Stomach (tissue), 9 donors: ENCODE results near the gene PAPLN. TPM values are rescaled to one million over a fixed set of nuclear protein-coding genes. Genes with fewer than 3 reads are reported as not detected.

Source experiments
- DNase-seq, 2 donors: peaks; one replicate each; pipeline versions ENCODE4 v3.0.0 to v3.0.0-alpha.2; 2013 to 2019
- H3K27ac ChIP-seq, 5 donors: fragments of 200-600 bp in 4 of 5; sonication (generic) in 4 of 5; one replicate each; pipeline ENCODE4 v1.5.1; 2013 to 2019; ENCODE audit warnings: mild to moderate bottlenecking in 1 of 5, moderate library complexity in 1 of 5
- H3K27me3 ChIP-seq, 3 donors: fragments of 200-600 bp; sonication (generic); one replicate each; pipeline ENCODE4 v1.5.1; 2017 to 2019; ENCODE audit warnings: mixed run types in 1 of 3
- H3K36me3 ChIP-seq, 4 donors: fragments of 200-600 bp; sonication (generic); 1 replicate in 3 of 4; 2 replicates in 1 of 4; pipeline ENCODE4 v1.5.1; 2016 to 2019
- H3K4me1 ChIP-seq, 4 donors: fragments of 200-600 bp; sonication (generic); one replicate each; pipeline ENCODE4 v1.5.1; 2016 to 2019
- H3K4me3 ChIP-seq, 4 donors: fragments of 200-600 bp; sonication (generic) in 3 of 4; one replicate each; pipeline ENCODE4 v1.5.1; 2016 to 2019; ENCODE audit warnings: mild to moderate bottlenecking in 1 of 4
- H3K9me3 ChIP-seq, 4 donors: fragments of 200-600 bp; sonication (generic); one replicate each; pipeline ENCODE4 v1.5.1; 2016 to 2019
- CTCF ChIP-seq, 7 experiments: fragments of 450-650 bp in 4 of 7; fragments of 200-600 bp in 3 of 7; sonication (generic) in 3 of 7; IDR thresholded peaks; one replicate each; pipeline ENCODE4 v1.5.1; 2016 to 2019; ENCODE audit warnings: antibody characterized with exemption in 7 of 7, control low read depth in 2 of 7, mild to moderate bottlenecking in 1 of 7
- EP300 ChIP-seq: sonication (generic); formaldehyde crosslinking; IDR thresholded peaks from one replicate; pipeline ENCODE4 v1.6.1; 2017; ENCODE audit warnings: antibody characterized with exemption
- POLR2A ChIP-seq, 4 donors: fragments of 450-650 bp; IDR thresholded peaks; one replicate each; pipeline ENCODE4 v1.6.1; 2016; ENCODE audit warnings: antibody characterized with exemption in 4 of 4, control low read depth in 2 of 4, mild to moderate bottlenecking in 1 of 4, moderate library complexity in 1 of 4
- POLR2AphosphoS5 ChIP-seq, 3 donors: sonication (generic); formaldehyde crosslinking; IDR thresholded peaks; one replicate each; pipeline ENCODE4 v1.6.1; 2016; ENCODE audit warnings: antibody characterized with exemption in 3 of 3
- WGBS, 5 donors: extraction: QIAGEN DNeasy Blood & Tissue Kit in 3 of 5; methylation state at CpG; one replicate each; pipeline versions ENCODE4 v1.1.5 to v1.1.7; 2013 to 2018; 5-methylcytosine and 5-hydroxymethylcytosine counted together
- intact Hi-C: fragments of 100-400 bp; cut with DNase I; formaldehyde crosslinking; loops from one replicate; pipeline ENCODE4 v1.15.1; 2023; ENCODE audit warnings: low total_unique reads
- polyA plus RNA-seq, 3 donors: library from polyadenylated mRNA; stranded (reverse); fragments of 200-250 nt; gene quantifications; one replicate each; pipeline ENCODE4 v1.2.3, GENCODE V29; 2013
- total RNA-seq, 5 donors: library from RNA; depleted of rRNA; stranded (reverse); fragments of >200 nt; gene quantifications; one replicate each; pipeline versions ENCODE4 v1.1.0 to v1.2.3, GENCODE V29; 2014 to 2016
- donor health status: healthy with polysubstance abuse.
- donor health status: Bipolar disorder and iron deficiency.
- donor health status: healthy.

The PAPLN gene
- total and polyA plus RNA-seq, 8 donors: 1.1 to 53.1 (median 8.0) TPM

- no peak for TF ChIP-seq CTCF (IDR thresholded peaks at IDR 0.05)
- TF ChIP-seq POLR2A (IDR thresholded peaks at IDR 0.05): no peak
- no peak for TF ChIP-seq EP300
- TF ChIP-seq POLR2AphosphoS5 (IDR thresholded peaks at IDR 0.05): no peak
- Histone ChIP-seq H3K36me3 (peaks cover 0 to 7% (median 3%) of the 10 kb centered on the region in 4 donors), H3K27ac (peak overlapping the region in 4 of 5 donors; percentile 19 to 71 (median 44)), H3K9me3 (no peaks in the 10 kb centered on the region), H3K4me3 (peak overlapping the region in 2 of 4 donors; percentile 5 to 22), H3K27me3 (peaks cover 0 to 50% (median 28%) of the 10 kb centered on the region in 3 donors), H3K4me1 (peaks cover 38 to 80% (median 62%) of the 10 kb centered on the region in 4 donors)
- intact Hi-C loops: no loop called here
- 60 to 74% (median 71%) methylated on average over 6 of the region's 6 CpGs for WGBS, 5 donors
- no peak for DNase-seq
Measured at GRCh38 chr14:73242357-73242901, 5.1 kb downstream of the PAPLN start.

GRCh38 chr14:73243341-73243740, 6.0 kb downstream of the PAPLN start:
- intact Hi-C loops: no loop called here
- WGBS, 5 donors: 72 to 86% (median 81%) methylated on average over 3 of the region's 3 CpGs
- DNase-seq: no peak

DNA sequence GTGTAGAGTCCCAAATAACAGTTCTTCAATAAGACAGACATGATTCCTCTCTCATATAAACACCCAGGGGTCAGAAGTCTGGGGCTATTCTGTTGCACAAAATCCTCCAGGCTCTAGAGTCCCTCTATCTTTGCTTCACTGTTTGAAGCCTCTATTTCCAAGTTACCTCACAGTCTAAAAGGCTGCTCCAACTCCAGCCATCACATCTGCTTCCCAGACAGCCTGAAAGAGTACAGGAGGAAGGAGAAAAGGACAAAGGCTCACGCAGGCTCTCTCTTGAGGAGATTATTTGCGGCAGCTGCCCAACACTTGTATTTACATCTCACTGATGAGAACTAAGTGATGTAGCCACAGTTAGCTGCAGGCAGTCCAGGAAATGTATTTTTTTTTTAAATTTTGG, 6.4 kb downstream of the PAPLN start:
- 93 to 100% (median 97%) methylated on average over 2 of the region's 2 CpGs for WGBS, 5 donors
- TF ChIP-seq CTCF (IDR thresholded peaks at IDR 0.05) (no peak), EP300 (no peak), POLR2AphosphoS5 (IDR thresholded peaks at IDR 0.05) (no peak), POLR2A (IDR thresholded peaks at IDR 0.05) (no peak)
- peaks cover 25 to 66% (median 49%) of the 10 kb centered on the region in 4 donors for H3K4me1 ChIP-seq
- H3K27me3 ChIP-seq: peaks cover 0 to 36% (median 16%) of the 10 kb centered on the region in 3 donors
- H3K9me3 ChIP-seq: no peaks in the 10 kb centered on the region
- no peak for DNase-seq
- no peak overlapping the region for H3K4me3 ChIP-seq
- no peak overlapping the region for H3K27ac ChIP-seq
- intact Hi-C loops: no loop called here
- H3K36me3 ChIP-seq: peaks cover 0 to 7% (median 3%) of the 10 kb centered on the region in 4 donors

More at GRCh38 chr14:73243341-73243740, 6.0 kb downstream of the PAPLN start:
- H3K36me3 ChIP-seq: peaks cover 0 to 7% (median 3%) of the 10 kb centered on the region in 4 donors
- H3K4me1 ChIP-seq: peaks cover 29 to 71% (median 53%) of the 10 kb centered on the region in 4 donors
- H3K27ac ChIP-seq: peak overlapping the region in 1 of 5 donors; percentile 71
- H3K9me3 ChIP-seq: no peaks in the 10 kb centered on the region
- peaks cover 0 to 40% (median 19%) of the 10 kb centered on the region in 3 donors for H3K27me3 ChIP-seq
- H3K4me3 ChIP-seq: no peak overlapping the region
- TF ChIP-seq EP300: no peak
- no peak for TF ChIP-seq CTCF (IDR thresholded peaks at IDR 0.05)
- no peak for TF ChIP-seq POLR2AphosphoS5 (IDR thresholded peaks at IDR 0.05)
- no peak for TF ChIP-seq POLR2A (IDR thresholded peaks at IDR 0.05)

DNA sequence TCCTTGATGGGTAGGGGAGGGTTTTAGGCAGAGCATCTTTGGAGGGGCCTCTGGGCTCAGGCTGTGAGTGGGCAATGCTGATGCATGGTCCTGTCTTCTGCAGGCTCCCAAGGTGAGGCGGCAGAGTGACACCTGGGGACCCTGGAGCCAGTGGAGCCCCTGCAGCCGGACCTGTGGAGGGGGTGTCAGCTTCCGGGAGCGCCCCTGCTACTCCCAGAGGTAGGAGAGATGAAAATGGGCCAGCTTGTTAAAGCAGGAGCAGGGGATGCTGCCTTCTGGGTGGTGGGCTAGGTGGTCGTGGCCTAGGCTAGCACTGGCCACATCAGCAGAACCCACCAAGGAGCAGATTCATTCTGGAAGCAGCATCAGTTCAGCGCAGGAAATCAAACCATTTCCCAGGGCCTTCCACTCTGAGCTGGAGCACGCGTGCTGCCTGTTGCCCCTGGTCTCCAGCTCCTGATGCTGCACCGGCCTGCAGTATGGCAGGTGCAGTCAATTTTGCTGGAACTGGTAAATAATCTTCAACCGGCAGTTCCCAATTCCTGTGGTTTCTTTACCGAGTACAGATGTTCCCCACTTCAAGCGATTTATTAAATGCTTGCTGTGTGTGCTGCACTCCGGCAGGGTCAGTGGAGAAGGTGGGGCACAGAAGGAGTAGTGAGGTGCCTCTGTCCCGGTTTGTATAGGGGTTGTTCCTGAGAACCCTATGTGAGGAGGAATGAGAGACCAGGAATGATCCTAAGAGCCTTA, 7.4 kb downstream of the PAPLN start:
- Histone ChIP-seq H3K4me3 (no peak overlapping the region), H3K27ac (no peak overlapping the region), H3K27me3 (peaks cover 0 to 27% (median 11%) of the 10 kb centered on the region in 3 donors), H3K4me1 (peaks cover 15 to 57% (median 40%) of the 10 kb centered on the region in 4 donors), H3K9me3 (no peaks in the 10 kb centered on the region), H3K36me3 (peaks cover 0 to 7% (median 3%) of the 10 kb centered on the region in 4 donors)
- no peak for DNase-seq
- intact Hi-C loops: no loop called here
- WGBS, 5 donors: 72 to 88% (median 84%) methylated on average over 7 to 14 of the region's 14 CpGs
- TF ChIP-seq POLR2AphosphoS5 (IDR thresholded peaks at IDR 0.05): no peak
- TF ChIP-seq EP300: no peak
- no peak for TF ChIP-seq CTCF (IDR thresholded peaks at IDR 0.05)
- TF ChIP-seq POLR2A (IDR thresholded peaks at IDR 0.05): no peak
